Measurements from ENCODE around the gene HES4. TPM values are rescaled to one million over a fixed set of nuclear protein-coding genes. Genes with fewer than 3 reads are reported as not detected.
A peak's percentile ranks its signal among the peaks of the same experiment; 100 is the strongest.

Gene HES4
- total RNA-seq, 4 donors from 2014 or later: 17.8 to 30.0 (median 22.6) TPM

DNA sequence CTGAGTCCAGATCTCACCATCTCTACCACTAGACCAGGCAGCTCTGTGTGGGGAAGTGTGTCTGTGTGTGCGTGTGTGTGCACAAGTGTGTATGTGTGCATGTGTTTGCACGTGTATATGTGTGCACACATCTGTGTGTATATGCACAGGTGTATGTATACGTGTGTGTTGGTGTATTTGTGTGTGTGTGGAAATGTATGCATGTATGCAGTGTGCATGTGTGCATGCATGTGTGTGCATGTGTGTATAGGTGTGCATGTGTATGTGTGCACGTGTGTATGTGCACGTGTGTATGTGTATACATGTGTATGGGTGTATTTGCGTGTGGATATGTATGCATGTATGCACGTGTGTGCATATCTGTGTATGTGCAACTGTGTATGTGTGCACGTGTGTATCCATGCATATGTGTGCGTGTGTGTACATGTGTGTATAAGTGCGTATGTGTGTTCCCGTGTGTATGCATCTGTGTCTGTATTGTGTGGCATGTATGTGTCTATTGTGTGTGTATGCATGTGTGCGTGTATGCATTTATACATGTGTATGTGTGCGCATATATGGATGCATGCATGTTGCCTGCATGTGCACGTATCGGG lies 30.5 kb downstream of the HES4 start:
- TF ChIP-seq, protein P1, sequence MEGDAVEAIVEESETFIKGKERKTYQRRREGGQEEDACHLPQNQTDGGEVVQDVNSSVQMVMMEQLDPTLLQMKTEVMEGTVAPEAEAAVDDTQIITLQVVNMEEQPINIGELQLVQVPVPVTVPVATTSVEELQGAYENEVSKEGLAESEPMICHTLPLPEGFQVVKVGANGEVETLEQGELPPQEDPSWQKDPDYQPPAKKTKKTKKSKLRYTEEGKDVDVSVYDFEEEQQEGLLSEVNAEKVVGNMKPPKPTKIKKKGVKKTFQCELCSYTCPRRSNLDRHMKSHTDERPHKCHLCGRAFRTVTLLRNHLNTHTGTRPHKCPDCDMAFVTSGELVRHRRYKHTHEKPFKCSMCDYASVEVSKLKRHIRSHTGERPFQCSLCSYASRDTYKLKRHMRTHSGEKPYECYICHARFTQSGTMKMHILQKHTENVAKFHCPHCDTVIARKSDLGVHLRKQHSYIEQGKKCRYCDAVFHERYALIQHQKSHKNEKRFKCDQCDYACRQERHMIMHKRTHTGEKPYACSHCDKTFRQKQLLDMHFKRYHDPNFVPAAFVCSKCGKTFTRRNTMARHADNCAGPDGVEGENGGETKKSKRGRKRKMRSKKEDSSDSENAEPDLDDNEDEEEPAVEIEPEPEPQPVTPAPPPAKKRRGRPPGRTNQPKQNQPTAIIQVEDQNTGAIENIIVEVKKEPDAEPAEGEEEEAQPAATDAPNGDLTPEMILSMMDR (IDR thresholded peaks at IDR 0.05): no peak
- no peak for DNase-seq (ENCODE audit: low spot score)
- ATAC-seq (ENCODE audit: low FRiP score): no peak

- no peak for ATAC-seq (ENCODE audit: low FRiP score)
Observed at GRCh38 chr1:967466-968343, 32.2 kb downstream of the HES4 start.

DNA sequence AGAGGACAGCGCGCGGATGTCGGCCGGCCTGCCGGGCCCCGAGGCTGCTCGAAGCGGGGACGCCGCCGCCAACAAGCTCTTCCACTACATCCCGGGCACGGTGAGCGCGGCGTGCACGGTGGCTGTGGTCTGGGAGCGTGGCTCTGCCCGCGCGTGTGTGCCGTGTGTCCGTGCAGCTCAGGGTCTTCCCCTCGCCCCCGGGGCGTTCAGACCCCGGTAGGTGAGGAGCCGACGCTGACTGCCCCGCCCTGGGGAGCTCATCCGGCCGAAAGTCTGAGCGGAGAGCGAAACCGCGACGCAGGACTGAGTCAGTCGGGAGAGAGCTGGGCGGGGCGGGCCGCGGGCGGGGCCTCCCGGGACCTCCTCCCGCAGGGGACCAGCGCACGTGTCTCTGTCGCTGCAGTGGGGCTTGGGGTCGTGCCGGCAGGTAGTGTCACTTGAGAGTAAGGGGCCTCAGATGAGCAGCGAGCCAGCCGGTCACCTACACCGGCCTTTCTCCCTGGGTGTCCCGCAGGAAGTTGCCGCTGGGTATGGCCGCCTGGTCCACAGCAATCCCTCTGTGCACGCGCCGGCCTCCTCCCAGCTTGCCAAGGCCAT lies 33.1 kb downstream of the HES4 start:
- TF ChIP-seq, protein P1 (IDR thresholded peaks at IDR 0.05): no peak
- peak; percentile 75 for ATAC-seq (ENCODE audit: low FRiP score)

More at GRCh38 chr1:967466-968343, 32.2 kb downstream of the HES4 start:
- no peak for DNase-seq (ENCODE audit: low spot score)
- TF ChIP-seq, protein P1 (IDR thresholded peaks at IDR 0.05): no peak

DNA sequence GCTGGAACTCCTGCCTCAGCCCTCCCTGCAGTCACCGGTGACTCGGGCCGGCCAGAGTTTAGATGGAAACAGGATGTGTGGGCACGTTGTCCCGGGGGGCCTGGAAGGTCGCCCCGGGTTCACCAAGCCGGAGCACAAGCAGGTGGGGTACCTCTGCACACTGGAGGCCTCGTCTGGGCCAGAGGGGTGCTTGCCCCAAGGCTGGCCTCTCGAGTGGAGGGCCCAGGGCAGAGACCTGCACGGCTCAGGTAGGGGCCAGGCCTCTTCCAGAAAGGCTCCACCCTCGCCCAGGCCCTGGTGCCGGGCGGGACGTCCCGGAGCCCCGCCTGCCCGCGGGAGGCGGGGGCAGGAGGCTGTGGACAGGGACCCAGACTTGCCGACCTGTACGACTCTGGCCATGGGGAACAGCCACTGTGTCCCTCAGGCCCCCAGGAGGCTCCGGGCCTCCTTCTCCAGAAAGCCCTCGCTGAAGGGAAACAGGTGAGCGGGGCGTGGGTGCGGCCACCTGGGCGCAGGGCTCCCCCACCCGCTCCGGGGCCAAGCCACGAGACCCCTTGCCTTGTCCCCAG lies 33.7 kb downstream of the HES4 start, which contains the start of gene PLEKHN1:
TSS of gene PLEKHN1 (plus strand) at position 348 of the 569 bp plus-strand sequence. CDS start at position 398, 50 bp downstream.
- DNase-seq (ENCODE audit: low spot score) (no peak), ATAC-seq (ENCODE audit: low FRiP score) (peak; percentile 38)
- TF ChIP-seq, protein P1 (IDR thresholded peaks at IDR 0.05): no peak

More for the DNA sequence above, 33.1 kb downstream of the HES4 start:
- peak; percentile 63 for DNase-seq (ENCODE audit: low spot score)

DNA sequence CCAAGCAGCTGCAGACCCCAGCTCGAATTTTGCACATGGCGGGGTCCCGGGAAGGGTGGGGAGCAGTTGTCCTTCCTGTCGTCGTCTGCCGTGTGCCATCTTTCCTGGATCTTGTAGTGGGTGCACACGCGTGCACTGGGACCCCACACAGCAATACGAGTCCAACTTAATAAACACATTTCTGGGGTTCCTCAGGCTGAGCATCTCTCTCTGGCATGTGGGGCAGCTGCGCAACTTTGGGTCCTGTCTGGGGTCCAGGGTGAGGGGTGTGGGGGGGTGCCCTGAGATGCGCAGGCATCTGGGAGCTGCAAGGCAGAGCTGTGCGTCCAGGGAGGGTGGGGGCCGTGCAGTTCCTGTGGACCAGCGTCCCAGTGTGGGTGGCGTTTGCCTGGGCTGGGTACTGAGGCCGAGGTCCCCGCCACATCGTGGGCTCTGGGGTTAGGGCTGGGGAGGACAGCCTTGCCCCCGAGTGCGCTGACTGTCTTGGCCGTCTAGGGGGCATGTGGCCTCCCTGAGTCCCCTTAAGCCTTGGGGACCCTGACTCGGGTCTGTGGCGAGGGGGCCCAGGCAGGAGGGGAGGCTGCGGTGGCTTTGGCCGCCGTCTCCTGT lies 34.3 kb downstream of the HES4 start:
- DNase-seq (ENCODE audit: low spot score): no peak
- ATAC-seq (ENCODE audit: low FRiP score): no peak
- TF ChIP-seq, protein P1 (IDR thresholded peaks at IDR 0.05): no peak

- TF ChIP-seq, protein P1 (IDR thresholded peaks at IDR 0.05): no peak
- ATAC-seq (ENCODE audit: low FRiP score): no peak
Observed at GRCh38 chr1:964691-965525, 35.0 kb downstream of the HES4 start.

More at GRCh38 chr1:964691-965525, 35.0 kb downstream of the HES4 start:
- no peak for DNase-seq (ENCODE audit: low spot score)

Data from omental fat pad (tissue), 4 donors.